OCI-LY1 (cell line): Measurements from ENCODE around the gene PRSS23.

ENCODE experiments used
- CTCF ChIP-seq: fragments of 200-600 bp; sonication (generic), shearing (Covaris generic); IDR thresholded peaks from 2 replicates; pipeline ENCODE4 v1.5.1; 2017; ENCODE audit warnings: mild to moderate bottlenecking, antibody characterized with exemption, low read length, moderate library complexity, mixed read lengths
- EZH2 ChIP-seq: fragments of 200-600 bp; sonication (generic), shearing (Covaris generic); IDR thresholded peaks from 2 replicates; pipeline ENCODE4 v1.8.0; 2017; ENCODE audit warnings: borderline replicate concordance, mixed run types, mild to moderate bottlenecking, antibody characterized with exemption, low read length, moderate library complexity, mixed read lengths

DNA sequence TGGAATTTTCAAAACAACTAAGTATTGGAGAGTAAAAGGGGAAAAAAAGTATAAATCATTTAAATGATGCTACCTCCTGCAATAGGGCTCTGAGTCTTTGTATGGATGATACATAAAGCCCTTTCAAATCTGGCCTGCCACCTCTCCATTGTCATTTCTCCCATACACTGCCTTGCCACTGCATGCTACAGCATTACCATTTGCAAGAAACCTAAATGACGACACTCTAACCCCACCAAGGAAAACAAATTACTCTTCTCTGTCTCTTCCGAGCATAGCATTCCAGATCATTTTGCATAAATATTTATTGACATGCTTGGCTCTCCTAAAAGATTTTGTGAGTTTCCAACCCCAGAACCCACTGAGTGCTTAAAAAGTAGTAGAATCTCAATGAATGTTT lies 34.5 kb upstream of the PRSS23 start:
- TF ChIP-seq CTCF (no peak), EZH2 (no peak)
